Liver (tissue), 9 donors: Measurements from ENCODE around the gene CD59. TPM values are rescaled to one million over a fixed set of nuclear protein-coding genes. Genes with fewer than 3 reads are reported as not detected.

ENCODE experiments used
- DNase-seq: peaks from one replicate; pipeline ENCODE4 v3.0.0-alpha.2; 2017; ENCODE audit warnings: low spot score
- H3K27ac ChIP-seq, 2 donors: one replicate each; pipeline ENCODE4 v1.7.0; 2013; ENCODE audit warnings: inconsistent platforms in 2 of 2, low read length in 2 of 2, control low read depth in 1 of 2, low read depth in 1 of 2, mild to moderate bottlenecking in 1 of 2
- H3K27me3 ChIP-seq, 4 donors: one replicate each; pipeline versions ENCODE4 v1.6.1 to v1.7.0; 2013; ENCODE audit warnings: low read length in 3 of 4, inconsistent platforms in 1 of 4, mild to moderate bottlenecking in 1 of 4, moderate library complexity in 1 of 4; ENCODE audit not compliant: control insufficient read depth in 4 of 4, insufficient read depth in 4 of 4
- H3K36me3 ChIP-seq, 4 donors: one replicate each; pipeline versions ENCODE4 v1.6.1 to v1.7.0; 2013; ENCODE audit warnings: low read length in 3 of 4, mild to moderate bottlenecking in 3 of 4, low read depth in 1 of 4, moderate library complexity in 1 of 4; ENCODE audit not compliant: control insufficient read depth in 4 of 4, insufficient read depth in 3 of 4
- H3K4me1 ChIP-seq, 4 donors: one replicate each; pipeline versions ENCODE4 v1.6.1 to v1.7.0; 2013; ENCODE audit warnings: low read length in 3 of 4, mild to moderate bottlenecking in 3 of 4, moderate library complexity in 1 of 4; ENCODE audit not compliant: control insufficient read depth in 4 of 4, insufficient read depth in 4 of 4
- H3K4me3 ChIP-seq, 3 donors: one replicate each; pipeline versions ENCODE4 v1.6.1 to v1.7.0; 2013; ENCODE audit warnings: low read length in 3 of 3, control low read depth in 1 of 3, low read depth in 1 of 3, mild to moderate bottlenecking in 1 of 3
- H3K9ac ChIP-seq, 2 donors: one replicate each; pipeline ENCODE4 v1.7.0; 2013; ENCODE audit warnings: low read length in 2 of 2, mild to moderate bottlenecking in 2 of 2, moderate library complexity in 2 of 2, control low read depth in 1 of 2, low read depth in 1 of 2
- H3K9me3 ChIP-seq, 4 donors: one replicate each; pipeline versions ENCODE4 v1.6.1 to v1.7.0; 2013; ENCODE audit warnings: low read length in 3 of 4; ENCODE audit not compliant: control insufficient read depth in 4 of 4
- ATF3 ChIP-seq: IDR thresholded peaks from 2 replicates; pipeline ENCODE4 v1.6.1; 2016; ENCODE audit warnings: antibody characterized with exemption
- CTCF ChIP-seq: fragments of 150-350 bp; IDR thresholded peaks from 2 replicates; pipeline ENCODE4 v1.5.1; 2017; ENCODE audit warnings: improper control_type of control experiment, low read depth, low read length; ENCODE audit not compliant: missing input control
- EGR1 ChIP-seq, 2 donors: IDR thresholded peaks; 2 replicates each; pipeline ENCODE4 v1.6.1; 2016 to 2018; ENCODE audit warnings: antibody characterized with exemption in 2 of 2, low read depth in 2 of 2
- FOXA1 ChIP-seq: IDR thresholded peaks from 2 replicates; pipeline ENCODE4 v1.6.1; 2016; ENCODE audit warnings: antibody characterized with exemption
- FOXA2 ChIP-seq: IDR thresholded peaks from 2 replicates; pipeline ENCODE4 v1.6.1; 2016; ENCODE audit warnings: antibody characterized with exemption
- HNF4A ChIP-seq, 2 donors: conservative IDR thresholded peaks; 2 replicates each; pipeline ENCODE4 v1.6.1; 2016; ENCODE audit warnings: antibody characterized with exemption in 2 of 2, mild to moderate bottlenecking in 2 of 2
- HNF4G ChIP-seq: IDR thresholded peaks from 2 replicates; pipeline ENCODE4 v1.6.1; 2016; ENCODE audit warnings: antibody characterized with exemption
- JUND ChIP-seq, 2 donors: IDR thresholded peaks; 2 replicates each; pipeline ENCODE4 v1.6.1; 2016; ENCODE audit warnings: antibody characterized with exemption in 2 of 2
- MAX ChIP-seq: IDR thresholded peaks from 2 replicates; pipeline ENCODE4 v1.6.1; 2016; ENCODE audit warnings: antibody characterized with exemption
- NR2F2 ChIP-seq: IDR thresholded peaks from 2 replicates; pipeline ENCODE4 v1.6.1; 2016; ENCODE audit warnings: antibody characterized with exemption
- RAD21 ChIP-seq, 2 donors: IDR thresholded peaks; 2 replicates each; pipeline ENCODE4 v1.6.1; 2016; ENCODE audit warnings: antibody characterized with exemption in 2 of 2, mild to moderate bottlenecking in 2 of 2
- REST ChIP-seq: IDR thresholded peaks from 2 replicates; pipeline ENCODE4 v1.6.1; 2016; ENCODE audit warnings: antibody characterized with exemption, mild to moderate bottlenecking
- RXRA ChIP-seq, 2 donors: IDR thresholded peaks; 2 replicates each; pipeline ENCODE4 v1.6.1; 2017 to 2018; ENCODE audit warnings: antibody characterized with exemption in 2 of 2, mild to moderate bottlenecking in 1 of 2
- SP1 ChIP-seq: IDR thresholded peaks from 2 replicates; pipeline ENCODE4 v1.6.1; 2018; ENCODE audit warnings: antibody characterized with exemption, mild to moderate bottlenecking
- YY1 ChIP-seq: IDR thresholded peaks from 2 replicates; pipeline ENCODE4 v1.6.1; 2016; ENCODE audit warnings: antibody characterized with exemption, mild to moderate bottlenecking
- WGBS: extraction: QIAGEN DNeasy Blood & Tissue Kit; methylation state at CpG from one replicate; pipeline ENCODE4 v1.1.7; 2013; 5-methylcytosine and 5-hydroxymethylcytosine counted together
- polyA plus RNA-seq, 2 donors: library from polyadenylated mRNA; stranded (reverse) in 1 of 2; unstranded in 1 of 2; fragments of 200-250 nt in 1 of 2; fragments of >200 nt in 1 of 2; fragmentation: Nextera tagmentation in 1 of 2; extraction: Ambion mirVana in 1 of 2; gene quantifications; one replicate each; pipeline versions ENCODE4 v1.2.1 to v1.2.3, GENCODE V29; 2013 to 2015
- total RNA-seq, 2 donors: library from RNA; depleted of rRNA; stranded (reverse); fragments of >200 nt; gene quantifications; one replicate each; pipeline ENCODE4 v1.2.3, GENCODE V29; 2014
- donor health status: healthy.
- donor health status: healthy.
- donor health status: healthy.
- donor health status: healthy.
- donor health status: healthy.

CD59 gene
- total and polyA plus RNA-seq, 4 donors, result 74.2 to 181 (median 130) TPM

- Histone ChIP-seq H3K36me3 (no peaks in the 10 kb centered on the region), H3K9me3 (no peaks in the 10 kb centered on the region), H3K4me1 (peaks cover 0 to 27% (median 10%) of the 10 kb centered on the region in 4 donors), H3K27ac (peak overlapping the region; percentile 94), H3K9ac (peak overlapping the region; percentile 4 to 41), H3K27me3 (no peaks in the 10 kb centered on the region), H3K4me3 (peak overlapping the region; percentile 57 to 95 (median 77))
- WGBS, result 52% methylated on average over 15 of the region's 15 CpGs
- TF ChIP-seq YY1, result no peak
- TF ChIP-seq CTCF, result no peak
- TF ChIP-seq NR2F2, result no peak
- no peak for TF ChIP-seq EGR1 (IDR thresholded peaks at IDR 0.05; ENCODE audit: low read depth in 2 of 2)
- no peak for TF ChIP-seq JUND (IDR thresholded peaks at IDR 0.05)
- no peak for TF ChIP-seq FOXA1
- DNase-seq, result no peak
Observed at GRCh38 chr11:33734441-33735270, 1.6 kb downstream of the CD59 start.

- Histone ChIP-seq H3K27ac (no peak overlapping the region), H3K27me3 (no peaks in the 10 kb centered on the region), H3K4me3 (peak overlapping the region in 1 of 3 donors; percentile 77), H3K4me1 (peaks cover 0 to 23% (median 8%) of the 10 kb centered on the region in 4 donors), H3K9me3 (no peaks in the 10 kb centered on the region), H3K9ac (no peak overlapping the region), H3K36me3 (no peaks in the 10 kb centered on the region)
- no peak for DNase-seq
- WGBS, result 79% methylated on average over 7 of the region's 7 CpGs
- TF ChIP-seq FOXA2, result no peak
- TF ChIP-seq RXRA (IDR thresholded peaks at IDR 0.05), result no peak
- no peak for TF ChIP-seq CTCF
- TF ChIP-seq YY1, result no peak
- no peak for TF ChIP-seq MAX
Observed at GRCh38 chr11:33733980-33734379, 2.2 kb downstream of the CD59 start.

- 78% methylated on average over 9 of the region's 9 CpGs for whole genome bisulfite sequencing
- no peaks in the 10 kb centered on the region for H3K27me3 ChIP-seq
- H3K27ac ChIP-seq, result no peak overlapping the region
- DNase-seq, result no peak
- no peaks in the 10 kb centered on the region for H3K36me3 ChIP-seq
- H3K9ac ChIP-seq, result no peak overlapping the region
- H3K4me1 ChIP-seq, result peaks cover 0 to 20% (median 8%) of the 10 kb centered on the region in 4 donors
- H3K9me3 ChIP-seq, result no peaks in the 10 kb centered on the region
- H3K4me3 ChIP-seq, result no peak overlapping the region
- TF ChIP-seq SP1, result no peak
- no peak for TF ChIP-seq RAD21 (IDR thresholded peaks at IDR 0.05)
- TF ChIP-seq HNF4G, result no peak
- no peak for TF ChIP-seq ATF3
- no peak for TF ChIP-seq REST
- TF ChIP-seq MAX, result no peak
- TF ChIP-seq HNF4A (conservative IDR thresholded peaks at IDR 0.05), result no peak
- no peak for TF ChIP-seq FOXA2
Observed at GRCh38 chr11:33731723-33732531, 4.3 kb downstream of the CD59 start.
